Measurements from ENCODE around the gene ALG3.

Gene ALG3

GRCh38 chr3:184234671-184235380 is 13.9 kb downstream of the ALG3 start:
- no peak for DNase-seq

GRCh38 chr3:184234224-184234623 is 14.5 kb downstream of the ALG3 start:
- no peak for DNase-seq

- no peak for DNase-seq
Observed at GRCh38 chr3:184233127-184233843, 15.5 kb downstream of the ALG3 start.

- DNase-seq = no peak
Observed at GRCh38 chr3:184231671-184232070, 17.1 kb downstream of the ALG3 start.

- no peak for DNase-seq
Observed at GRCh38 chr3:184230603-184231528, 17.9 kb downstream of the ALG3 start.

GRCh38 chr3:184230081-184230602 is 18.6 kb downstream of the ALG3 start:
- no peak for DNase-seq

- no peak for DNase-seq
Observed at GRCh38 chr3:184229394-184230080, 19.2 kb downstream of the ALG3 start, which contains the start of gene VWA5B2. Gene VWA5B2, plus strand, starts transcription at chr3:184229585. Its CDS starts 944 bp downstream, at chr3:184230529.

GRCh38 chr3:184228376-184229137 is 20.2 kb downstream of the ALG3 start:
- no peak for DNase-seq

GRCh38 chr3:184227481-184227935 is 21.3 kb downstream of the ALG3 start:
- no peak for DNase-seq

GRCh38 chr3:184223946-184224345 is 24.8 kb downstream of the ALG3 start:
- DNase-seq = no peak

GRCh38 chr3:184222521-184222920 is 26.2 kb downstream of the ALG3 start:
- DNase-seq = no peak

GRCh38 chr3:184218814-184219213 is 29.9 kb downstream of the ALG3 start:
- no peak for DNase-seq

GRCh38 chr3:184211718-184212117 is 37.0 kb downstream of the ALG3 start:
- no peak for DNase-seq

- DNase-seq = no peak
Observed at GRCh38 chr3:184211297-184211696, 37.5 kb downstream of the ALG3 start.

- no peak for DNase-seq
Observed at GRCh38 chr3:184209146-184209923, 39.4 kb downstream of the ALG3 start.

GRCh38 chr3:184203526-184203925 is 45.2 kb downstream of the ALG3 start:
- no peak for DNase-seq

- DNase-seq = no peak
Observed at GRCh38 chr3:184200825-184201224, 47.9 kb downstream of the ALG3 start.

- no peak for DNase-seq
Observed at GRCh38 chr3:184198509-184198908, 50.3 kb downstream of the ALG3 start.

- no peak for DNase-seq
Observed at GRCh38 chr3:184196536-184196935, 52.2 kb downstream of the ALG3 start.

GRCh38 chr3:184193991-184194539 is 54.7 kb downstream of the ALG3 start:
- no peak for DNase-seq
